Measurements from ENCODE around the gene FBXW12. TPM values are rescaled to one million over a fixed set of nuclear protein-coding genes. Genes with fewer than 3 reads are reported as not detected.

Gene FBXW12
- total RNA-seq, 1 donor from 2014 or later = 0.38 TPM

- peaks cover 10% of the 10 kb centered on the region for H3K4me1 Mint-ChIP-seq (ENCODE audit: low read depth)
- no peak overlapping the region for H3K4me3 Mint-ChIP-seq (ENCODE audit: low read depth)
Observed at GRCh38 chr3:48352546-48352945, 19.5 kb upstream of the FBXW12 start.

GRCh38 chr3:48353987-48354386 lies 18.0 kb upstream of the FBXW12 start:
- H3K27me3 Mint-ChIP-seq = peaks cover 9% of the 10 kb centered on the region
- DNase-seq (ENCODE audit: low spot score, unreplicated experiment) = no peak
- H3K4me3 Mint-ChIP-seq (ENCODE audit: low read depth) = no peak overlapping the region
- no peaks in the 10 kb centered on the region for H3K36me3 Mint-ChIP-seq (ENCODE audit: insufficient read depth)
- peaks cover 4% of the 10 kb centered on the region for H3K9me3 Mint-ChIP-seq (ENCODE audit: low read depth)
- no peak for TF ChIP-seq CTCF (IDR thresholded peaks at IDR 0.05; ENCODE audit: unreplicated experiment)
- H3K27ac Mint-ChIP-seq = no peak overlapping the region
- peaks cover 10% of the 10 kb centered on the region for H3K4me1 Mint-ChIP-seq (ENCODE audit: low read depth)

More at GRCh38 chr3:48352546-48352945, 19.5 kb upstream of the FBXW12 start:
- Mint-ChIP-seq H3K9me3 (ENCODE audit: low read depth) (peaks cover 4% of the 10 kb centered on the region), H3K36me3 (ENCODE audit: insufficient read depth) (no peaks in the 10 kb centered on the region), H3K27ac (no peak overlapping the region), H3K27me3 (peaks cover 9% of the 10 kb centered on the region)
- no peak for DNase-seq (ENCODE audit: low spot score, unreplicated experiment)
- no peak for TF ChIP-seq CTCF (IDR thresholded peaks at IDR 0.05; ENCODE audit: unreplicated experiment)

- peak overlapping the region; percentile 13 for H3K27ac Mint-ChIP-seq
- peaks cover 10% of the 10 kb centered on the region for H3K4me1 Mint-ChIP-seq (ENCODE audit: low read depth)
- no peaks in the 10 kb centered on the region for H3K36me3 Mint-ChIP-seq (ENCODE audit: insufficient read depth)
- H3K4me3 Mint-ChIP-seq (ENCODE audit: low read depth) = no peak overlapping the region
- H3K27me3 Mint-ChIP-seq = peaks cover 6% of the 10 kb centered on the region
- peaks cover 9% of the 10 kb centered on the region for H3K9me3 Mint-ChIP-seq (ENCODE audit: low read depth)
- no peak for DNase-seq (ENCODE audit: low spot score, unreplicated experiment)
- TF ChIP-seq CTCF (IDR thresholded peaks at IDR 0.05; ENCODE audit: unreplicated experiment) = no peak
Observed at GRCh38 chr3:48356419-48356818, 15.6 kb upstream of the FBXW12 start.

GRCh38 chr3:48361928-48362327 lies 10.1 kb upstream of the FBXW12 start:
- no peaks in the 10 kb centered on the region for H3K27me3 Mint-ChIP-seq
- no peaks in the 10 kb centered on the region for H3K36me3 Mint-ChIP-seq (ENCODE audit: insufficient read depth)
- H3K4me1 Mint-ChIP-seq (ENCODE audit: low read depth) = peaks cover 2% of the 10 kb centered on the region
- no peak overlapping the region for H3K27ac Mint-ChIP-seq
- H3K9me3 Mint-ChIP-seq (ENCODE audit: low read depth) = peaks cover 25% of the 10 kb centered on the region
- TF ChIP-seq CTCF (IDR thresholded peaks at IDR 0.05; ENCODE audit: unreplicated experiment) = no peak
- DNase-seq (ENCODE audit: low spot score, unreplicated experiment) = no peak
- no peak overlapping the region for H3K4me3 Mint-ChIP-seq (ENCODE audit: low read depth)

GRCh38 chr3:48364840-48365239 lies 7.2 kb upstream of the FBXW12 start:
- TF ChIP-seq CTCF (IDR thresholded peaks at IDR 0.05; ENCODE audit: unreplicated experiment) = no peak
- no peak overlapping the region for H3K4me3 Mint-ChIP-seq (ENCODE audit: low read depth)
- no peaks in the 10 kb centered on the region for H3K27me3 Mint-ChIP-seq
- H3K9me3 Mint-ChIP-seq (ENCODE audit: low read depth) = peaks cover 25% of the 10 kb centered on the region
- peaks cover 3% of the 10 kb centered on the region for H3K4me1 Mint-ChIP-seq (ENCODE audit: low read depth)
- no peak for DNase-seq (ENCODE audit: low spot score, unreplicated experiment)
- no peak overlapping the region for H3K27ac Mint-ChIP-seq
- no peaks in the 10 kb centered on the region for H3K36me3 Mint-ChIP-seq (ENCODE audit: insufficient read depth)

All from progenitor cell of endocrine pancreas (in vitro differentiated cells).